ENCODE data around the gene UBP1. TPM values are rescaled to one million over a fixed set of nuclear protein-coding genes. Genes with fewer than 3 reads are reported as not detected.

Gene UBP1
- total RNA-seq, 1 donor from 2014 or later: 67.0 TPM

GRCh38 chr3:33392144-33392543, 48.1 kb downstream of the UBP1 start:
- intact Hi-C loops (cut with micrococcal nuclease): no loop called here

GRCh38 chr3:33391255-33391995, 48.8 kb downstream of the UBP1 start:
- intact Hi-C loops (cut with micrococcal nuclease): no loop called here

DNA sequence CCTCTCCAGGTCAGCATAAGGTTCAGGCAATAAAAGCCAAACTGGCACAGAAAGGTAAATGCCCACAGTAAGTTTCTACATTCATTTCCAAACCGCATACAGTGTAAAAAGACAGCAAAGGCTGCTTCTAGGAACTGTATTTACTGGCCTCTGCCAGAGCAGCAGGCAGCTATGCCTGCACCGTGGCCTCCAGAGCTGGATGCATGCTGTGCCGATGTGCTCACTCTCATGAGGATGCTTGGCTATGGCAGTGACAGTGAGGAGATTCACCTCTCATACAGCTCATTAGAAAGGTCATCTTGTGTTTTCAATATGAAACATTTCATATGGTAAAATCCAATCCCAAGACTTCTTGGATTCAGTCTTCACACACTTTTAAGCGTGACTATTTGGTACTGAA, 50.3 kb downstream of the UBP1 start:
- intact Hi-C loops (cut with micrococcal nuclease): loop anchor here (5.0 kb wide), 3 partner anchors 327 to 443 kb away; partner anchors contain the start of gene CLASP2

- intact Hi-C loops (cut with micrococcal nuclease): loop anchor here (5.0 kb wide), 3 partner anchors 329 to 441 kb away; partner anchors contain the start of gene CLASP2
Observed at GRCh38 chr3:33388374-33389100, 51.7 kb downstream of the UBP1 start.

DNA sequence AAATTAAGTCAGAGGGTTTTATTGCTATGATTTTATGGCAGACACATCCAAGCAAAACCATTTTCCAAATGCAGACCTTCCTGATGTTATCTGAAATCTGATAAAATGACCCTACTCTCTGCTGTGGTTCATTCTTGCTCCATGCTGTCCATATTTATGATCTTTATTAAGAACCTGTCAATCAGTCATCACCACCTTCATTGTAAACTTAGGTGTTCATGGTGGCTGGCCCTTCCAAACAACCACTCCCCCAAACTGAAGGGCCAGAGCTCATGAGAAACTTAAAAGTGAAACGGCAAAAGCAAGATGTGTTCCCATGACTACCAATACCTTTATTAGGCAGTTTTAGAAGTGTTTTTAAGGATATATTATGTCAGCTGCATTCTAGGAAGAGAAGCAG, 53.6 kb downstream of the UBP1 start:
- intact Hi-C loops (cut with micrococcal nuclease): loop anchor here (5.0 kb wide), 3 partner anchors 331 to 439 kb away; partner anchors contain the start of gene CLASP2

GRCh38 chr3:33385423-33385822, 54.8 kb downstream of the UBP1 start:
- intact Hi-C loops (cut with micrococcal nuclease): loop anchor here (1.0 to 5.0 kb wide), 4 partner anchors 55 to 438 kb away; partner anchors contain the start of genes CLASP2 and UBP1

- intact Hi-C loops (cut with micrococcal nuclease): no loop called here
Observed at GRCh38 chr3:33383951-33384350, 56.3 kb downstream of the UBP1 start.

- intact Hi-C loops (cut with micrococcal nuclease): no loop called here
Observed at GRCh38 chr3:33380653-33381052, 59.6 kb downstream of the UBP1 start.

- intact Hi-C loops (cut with micrococcal nuclease): no loop called here
Observed at GRCh38 chr3:33377931-33378330, 62.3 kb downstream of the UBP1 start.

- intact Hi-C loops (cut with micrococcal nuclease): no loop called here
Observed at GRCh38 chr3:33377489-33377888, 62.7 kb downstream of the UBP1 start.

- intact Hi-C loops (cut with micrococcal nuclease): loop anchor here (1.0 to 5.0 kb wide), 5 partner anchors 299 to 641 kb away; no protein-coding TSS in a partner anchor
Observed at GRCh38 chr3:33373082-33373437, 67.1 kb downstream of the UBP1 start.

DNA sequence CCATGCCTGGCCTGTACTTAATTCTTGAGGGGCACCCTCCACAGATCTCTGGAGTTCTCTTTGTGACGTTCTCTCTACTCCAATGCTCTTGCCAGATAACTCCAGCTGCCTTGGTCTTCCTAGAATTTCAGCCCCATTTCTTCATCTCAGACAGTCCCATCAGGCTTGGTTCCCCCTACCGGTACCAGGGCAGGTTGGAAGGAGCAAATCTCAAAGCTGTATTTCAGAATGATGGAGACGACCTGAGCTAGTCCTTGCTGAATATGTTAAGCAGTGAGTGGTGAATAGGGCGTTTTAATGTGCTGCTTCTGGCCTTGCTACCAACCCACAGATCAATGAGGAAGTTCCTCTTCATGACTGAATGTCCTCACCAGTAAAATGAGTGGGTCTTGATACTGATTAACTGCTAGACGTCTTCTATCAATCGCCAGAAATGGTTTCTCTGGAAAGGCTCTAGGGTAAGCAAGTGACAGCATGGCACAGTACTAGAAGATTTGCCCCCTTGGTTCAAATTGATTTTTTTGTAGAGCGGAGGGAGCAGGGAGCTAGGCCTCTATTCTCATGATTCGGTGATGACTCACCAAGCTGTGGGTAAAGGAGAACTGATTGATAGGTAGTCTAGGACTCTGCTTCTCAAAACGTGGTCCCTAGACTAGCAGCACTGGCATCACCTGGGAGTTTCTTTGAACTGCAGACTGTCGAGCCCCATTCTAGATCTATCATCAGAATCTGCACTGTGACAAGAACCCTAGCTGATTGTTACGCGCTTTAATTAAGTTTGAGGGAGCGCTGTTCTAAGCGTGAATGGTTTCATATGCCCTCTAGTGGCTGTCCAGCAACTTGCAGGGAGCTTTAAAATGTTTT, 67.8 kb downstream of the UBP1 start:
- intact Hi-C loops (cut with micrococcal nuclease): loop anchor here (1.0 to 5.0 kb wide), 7 partner anchors 241 to 640 kb away; partner anchors contain the start of gene CRTAP

DNA sequence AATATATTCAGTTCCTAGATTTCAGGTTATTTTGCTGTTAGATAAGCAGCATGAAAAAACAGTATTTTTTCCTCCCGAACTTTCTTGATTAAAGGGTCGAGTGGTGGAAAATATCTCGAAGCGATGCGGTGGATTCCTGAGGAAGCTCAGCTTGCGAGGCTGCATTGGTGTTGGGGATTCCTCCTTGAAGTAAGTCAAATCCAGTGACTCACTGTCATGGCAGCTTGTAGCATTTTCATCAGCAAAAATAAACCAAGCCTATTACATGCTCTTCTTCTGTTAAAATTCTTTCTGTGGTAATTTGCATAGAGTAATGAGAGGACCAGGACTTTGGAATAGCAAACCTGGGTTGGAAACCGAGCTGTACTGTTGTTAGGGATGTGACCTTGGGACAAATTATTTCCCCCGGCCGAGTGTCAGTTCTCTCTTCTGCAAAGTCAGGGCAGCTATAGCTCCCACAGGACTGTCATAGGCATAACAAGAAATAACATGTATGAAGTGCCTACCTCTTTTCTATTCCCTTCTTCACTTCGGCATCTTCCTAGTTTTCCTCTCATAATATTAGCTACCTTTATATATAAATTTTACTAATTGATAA, 75.6 kb downstream of the UBP1 start:
- intact Hi-C loops (cut with micrococcal nuclease): no loop called here

GRCh38 chr3:33364060-33364459, 76.1 kb downstream of the UBP1 start:
- intact Hi-C loops (cut with micrococcal nuclease): no loop called here

DNA sequence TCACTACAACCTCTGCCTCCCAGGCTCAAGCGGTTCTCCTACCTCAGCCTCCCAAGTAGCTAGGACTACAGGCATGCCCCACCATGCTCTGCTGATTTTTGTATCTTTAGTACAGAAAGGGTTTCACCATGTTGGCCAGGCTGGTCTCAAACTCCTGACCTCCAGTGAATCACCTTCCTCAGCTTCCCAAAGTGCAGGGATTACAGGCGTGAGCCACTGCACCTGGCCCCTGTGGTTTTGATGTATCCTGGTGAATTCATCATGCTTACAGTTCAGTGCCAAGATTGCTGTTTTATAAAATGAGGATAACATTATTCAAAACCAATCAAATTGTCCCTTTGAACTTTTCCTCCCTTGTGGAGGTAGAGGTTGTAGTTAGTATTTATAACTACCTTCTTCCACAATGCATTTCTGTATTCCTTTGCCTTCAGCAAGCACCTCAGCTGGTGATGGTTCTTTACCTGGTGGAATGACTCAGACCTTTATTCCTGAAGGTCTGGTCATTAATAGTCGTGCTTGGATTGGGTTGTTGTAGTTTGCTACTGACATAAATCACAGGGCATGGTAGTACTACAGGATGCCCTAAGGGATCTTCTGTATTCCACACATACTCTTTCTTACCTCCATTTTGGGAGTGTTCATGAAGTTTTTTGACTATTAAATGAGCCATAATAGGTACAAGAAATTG, 76.9 kb downstream of the UBP1 start:
- intact Hi-C loops (cut with micrococcal nuclease): no loop called here

DNA sequence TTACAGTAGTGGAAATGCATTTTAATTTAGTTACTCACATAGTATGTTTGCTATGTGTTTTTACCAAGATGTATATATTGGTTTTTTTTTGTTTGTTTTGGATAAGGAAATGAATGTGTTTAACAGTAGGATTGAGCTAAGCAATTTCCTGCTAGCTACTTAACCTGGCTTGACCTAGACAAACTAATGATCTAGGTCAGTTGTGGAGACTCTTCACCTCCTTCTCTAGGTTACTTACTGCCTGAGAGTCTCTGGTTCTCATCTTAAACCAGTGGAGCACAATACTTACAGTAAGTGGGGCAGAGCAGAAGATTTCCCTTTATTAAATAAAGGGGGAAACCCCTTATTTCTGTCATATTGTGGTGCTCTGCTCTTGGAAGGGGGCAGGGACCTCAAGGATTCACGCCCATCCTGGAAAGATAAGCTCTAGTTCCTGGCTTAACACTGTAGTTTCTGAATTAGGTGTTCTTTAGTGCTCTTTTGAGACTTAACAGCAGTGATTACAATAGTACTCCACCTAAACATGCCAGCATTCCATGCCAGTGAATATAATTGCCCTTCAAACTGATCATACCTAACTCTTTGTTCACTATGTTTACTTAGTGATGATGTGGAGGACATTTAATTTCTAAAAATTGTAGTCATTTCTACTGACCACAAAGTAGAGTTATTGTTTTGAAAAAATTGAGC, 79.9 kb downstream of the UBP1 start:
- intact Hi-C loops (cut with micrococcal nuclease): no loop called here

DNA sequence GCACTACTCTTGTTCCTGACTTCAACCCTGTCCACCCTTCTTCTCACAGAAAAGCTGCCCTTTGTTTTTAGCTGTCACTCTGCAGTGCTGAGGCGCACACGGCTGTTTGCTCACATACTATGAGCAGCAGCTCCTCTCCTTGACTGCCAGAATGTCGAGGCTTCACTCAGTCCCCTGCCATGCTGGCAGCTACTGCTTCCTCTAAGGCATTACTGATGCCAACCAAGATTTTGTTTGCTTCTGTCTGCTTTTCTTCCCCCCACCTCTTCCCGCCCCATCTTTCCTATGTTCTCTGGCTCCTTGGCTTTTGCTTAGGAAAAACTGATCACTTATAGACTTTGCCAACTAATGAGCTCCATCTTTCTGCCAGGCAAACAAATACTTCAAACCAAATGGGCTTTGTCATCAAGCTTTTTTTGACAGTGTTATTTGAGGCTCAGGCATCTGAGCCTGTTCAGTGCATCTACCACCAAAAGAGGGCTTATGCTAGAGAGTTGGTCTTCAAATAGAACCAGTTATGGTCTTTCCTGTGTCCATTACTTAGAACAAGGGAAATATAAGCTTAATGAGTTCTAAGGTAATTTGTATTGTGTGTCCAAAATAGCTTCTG, 81.9 kb downstream of the UBP1 start:
- intact Hi-C loops (cut with micrococcal nuclease): no loop called here

DNA sequence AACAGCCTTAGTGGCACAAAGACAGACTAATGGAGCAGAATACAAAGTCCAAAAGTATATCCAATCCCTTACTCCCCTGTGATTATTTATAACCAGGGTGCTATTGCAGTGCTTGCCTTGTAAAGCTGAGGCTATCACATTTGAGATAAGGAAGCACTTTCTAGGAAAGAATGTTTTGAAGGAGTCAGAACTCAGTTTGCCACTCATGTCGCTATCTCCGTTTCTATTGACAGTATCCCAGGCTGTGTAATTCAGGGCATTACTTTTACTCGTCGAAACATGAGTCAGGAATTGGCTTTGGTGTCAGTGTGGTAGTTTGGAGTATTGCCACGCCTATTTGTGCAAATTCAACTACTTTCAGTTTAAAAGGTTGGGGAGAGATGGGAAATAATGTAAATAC, 84.6 kb downstream of the UBP1 start:
- intact Hi-C loops (cut with micrococcal nuclease): no loop called here

GRCh38 chr3:33339758-33340157, 100.4 kb downstream of the UBP1 start:
- intact Hi-C loops (cut with micrococcal nuclease): loop anchor here (10.0 kb wide), 1 partner anchor 895 kb away; no protein-coding TSS in a partner anchor

Measured in T-helper 1 cell treated with Interleukin-12 subunit alpha and Interleukin-12 subunit beta and Interleukin-4 antibody, amounts not matched to agents 30 ng/mL and 1 ng/mL, for 36 hours (primary cell).